H9 (cell line): ENCODE data around the gene MZF1. TPM values are rescaled to one million over a fixed set of nuclear protein-coding genes. Genes with fewer than 3 reads are reported as not detected.

Experiments used
- DNase-seq: peaks from one replicate; pipeline ENCODE4 v3.0.0-alpha.2; 2017
- H2AFZ ChIP-seq: one replicate; pipeline ENCODE4 v1.6.1; 2013; ENCODE audit warnings: mild to moderate bottlenecking, low read length, control low read depth, moderate library complexity
- H2AK5ac ChIP-seq: 2 replicates; pipeline ENCODE4 v1.6.1; 2013; ENCODE audit warnings: low read length, control low read depth, mixed read lengths; ENCODE audit not compliant: insufficient read length
- H2BK120ac ChIP-seq: one replicate; pipeline ENCODE4 v1.6.1; 2013; ENCODE audit warnings: low read depth, mild to moderate bottlenecking, low read length, control low read depth, inconsistent platforms; ENCODE audit not compliant: poor library complexity, severe bottlenecking
- H2BK12ac ChIP-seq: 2 replicates; pipeline ENCODE4 v1.6.1; 2013; ENCODE audit warnings: low read length, control low read depth, mixed read lengths, low read depth; ENCODE audit not compliant: insufficient read length
- H2BK15ac ChIP-seq: 2 replicates; pipeline ENCODE4 v1.6.1; 2013; ENCODE audit warnings: low read depth, low read length, control low read depth
- H2BK20ac ChIP-seq: one replicate; pipeline ENCODE4 v1.6.1; 2013; ENCODE audit warnings: low read depth, mild to moderate bottlenecking, low read length, control low read depth, inconsistent platforms; ENCODE audit not compliant: poor library complexity, severe bottlenecking
- H2BK5ac ChIP-seq: 2 replicates; pipeline ENCODE4 v1.6.1; 2013; ENCODE audit warnings: low read length, control low read depth, mixed read lengths; ENCODE audit not compliant: insufficient read length
- H3K14ac ChIP-seq: 2 replicates; pipeline ENCODE4 v1.6.1; 2013; ENCODE audit warnings: low read length, control low read depth; ENCODE audit not compliant: insufficient read depth
- H3K18ac ChIP-seq: 2 replicates; pipeline ENCODE4 v1.6.1; 2013; ENCODE audit warnings: low read depth, mild to moderate bottlenecking, mixed read lengths, low read length, control low read depth; ENCODE audit not compliant: insufficient read length
- H3K23ac ChIP-seq: 2 replicates; pipeline ENCODE4 v1.6.1; 2013; ENCODE audit warnings: low read length, control low read depth, mixed read lengths, low read depth; ENCODE audit not compliant: insufficient read length
- H3K23me2 ChIP-seq: 2 replicates; pipeline ENCODE4 v1.6.1; 2013; ENCODE audit warnings: low read depth, mild to moderate bottlenecking, mixed read lengths, low read length, control low read depth; ENCODE audit not compliant: insufficient read length, poor library complexity, severe bottlenecking
- H3K27ac ChIP-seq: 2 replicates; pipeline ENCODE4 v1.5.1; 2013; ENCODE audit warnings: low read length, control low read depth, mixed read lengths, low read depth; ENCODE audit not compliant: insufficient read length
- H3K27me3 ChIP-seq: 2 replicates; pipeline ENCODE4 v1.6.1; 2013; ENCODE audit warnings: low read length, control low read depth, inconsistent platforms; ENCODE audit not compliant: insufficient read depth
- H3K4ac ChIP-seq: 2 replicates; pipeline ENCODE4 v1.6.1; 2013; ENCODE audit warnings: low read depth, mild to moderate bottlenecking, control low read depth, inconsistent platforms, low read length, moderate library complexity
- H3K4me1 ChIP-seq: 2 replicates; pipeline ENCODE4 v1.6.1; 2013; ENCODE audit warnings: low read length, control low read depth, inconsistent platforms; ENCODE audit not compliant: insufficient read depth
- H3K4me2 ChIP-seq: 2 replicates; pipeline ENCODE4 v1.6.1; 2013; ENCODE audit warnings: low read length, control low read depth, mixed read lengths; ENCODE audit not compliant: insufficient read length, insufficient read depth
- H3K56ac ChIP-seq: 2 replicates; pipeline ENCODE4 v1.6.1; 2013; ENCODE audit warnings: low read depth, mild to moderate bottlenecking, mixed read lengths, low read length, control low read depth; ENCODE audit not compliant: insufficient read length
- H3K79me1 ChIP-seq: 2 replicates; pipeline ENCODE4 v1.6.1; 2013; ENCODE audit warnings: low read depth, mild to moderate bottlenecking, moderate library complexity, low read length, control low read depth, inconsistent platforms; ENCODE audit not compliant: insufficient read depth, poor library complexity, severe bottlenecking
- H3K79me2 ChIP-seq: 2 replicates; pipeline ENCODE4 v1.6.1; 2013; ENCODE audit warnings: low read length, control low read depth, inconsistent platforms; ENCODE audit not compliant: insufficient read depth
- H3K9ac ChIP-seq: 2 replicates; pipeline ENCODE4 v1.6.1; 2013; ENCODE audit warnings: low read length, control low read depth, mixed read lengths; ENCODE audit not compliant: insufficient read length; ENCODE audit errors: extremely low read depth
- H3K9me3 ChIP-seq: one replicate; pipeline ENCODE4 v1.6.1; 2013; ENCODE audit warnings: low read depth, low read length, inconsistent platforms; ENCODE audit not compliant: control insufficient read depth
- H3T11ph ChIP-seq: one replicate; pipeline ENCODE4 v1.6.1; 2013; ENCODE audit warnings: mild to moderate bottlenecking, low read length, control low read depth, inconsistent platforms
- H4K20me1 ChIP-seq: one replicate; pipeline ENCODE4 v1.6.1; 2013; ENCODE audit not compliant: control insufficient read depth, insufficient read length, insufficient read depth
- H4K5ac ChIP-seq: 2 replicates; pipeline ENCODE4 v1.6.1; 2013; ENCODE audit warnings: low read depth, mild to moderate bottlenecking, mixed read lengths, low read length, control low read depth; ENCODE audit not compliant: insufficient read length
- H4K8ac ChIP-seq: replicated peaks from 2 replicates; pipeline ENCODE4 v1.6.1; 2013; ENCODE audit warnings: low read length, control low read depth, mixed read lengths, low read depth; ENCODE audit not compliant: insufficient read length
- H4K91ac ChIP-seq: 2 replicates; pipeline ENCODE4 v1.6.1; 2013; ENCODE audit warnings: low read depth, mild to moderate bottlenecking, moderate library complexity, mixed read lengths, low read length, control low read depth; ENCODE audit not compliant: insufficient read length
- H3K27ac Mint-ChIP-seq, 3 experiments: 2 replicates in 2 of 3; 3 replicates in 1 of 3; pipeline ENCODE4 v1.8.0; 2020 to 2021; ENCODE audit warnings: mixed read lengths in 3 of 3, mild to moderate bottlenecking in 1 of 3, moderate library complexity in 1 of 3
- H3K27me3 Mint-ChIP-seq: 2 replicates; pipeline ENCODE4 v1.8.0; 2021; ENCODE audit warnings: low read depth, mild to moderate bottlenecking, moderate library complexity, mixed read lengths
- H3K36me3 Mint-ChIP-seq, 3 experiments: 2 replicates in 2 of 3; 3 replicates in 1 of 3; pipeline ENCODE4 v1.8.0; 2020 to 2021; ENCODE audit warnings: low read depth in 3 of 3, mixed read lengths in 3 of 3; ENCODE audit not compliant: insufficient read depth in 1 of 3
- H3K4me1 Mint-ChIP-seq, 2 experiments: 2 replicates each; pipeline ENCODE4 v1.8.0; 2020; ENCODE audit warnings: mixed read lengths in 2 of 2
- H3K4me3 Mint-ChIP-seq, 2 experiments: 2 replicates in 1 of 2; 3 replicates in 1 of 2; pipeline ENCODE4 v1.8.0; 2020 to 2021; ENCODE audit warnings: mild to moderate bottlenecking in 2 of 2, mixed read lengths in 2 of 2, moderate library complexity in 1 of 2
- H3K9me3 Mint-ChIP-seq, 2 experiments: 2 replicates in 1 of 2; 3 replicates in 1 of 2; pipeline ENCODE4 v1.8.0; 2020; ENCODE audit warnings: mild to moderate bottlenecking in 2 of 2, mixed read lengths in 2 of 2, moderate library complexity in 1 of 2
- CTCF ChIP-seq: fragments of 200-600 bp; sonication (generic); conservative IDR thresholded peaks from 3 replicates; pipeline ENCODE4 v1.8.0; 2021; ENCODE audit warnings: antibody characterized with exemption, mild to moderate bottlenecking
- WGBS: extraction: QIAGEN DNeasy Blood & Tissue Kit; methylation state at CpG from one replicate; pipeline ENCODE4 v1.1.7; 2013; ENCODE audit warnings: missing lambda C conversion rate, low lambda C conversion rate, mixed read lengths; ENCODE audit not compliant: insufficient read length; ENCODE audit errors: extremely low coverage; 5-methylcytosine and 5-hydroxymethylcytosine counted together
- total RNA-seq: library from RNA; stranded (reverse); gene quantifications from 2 replicates; pipeline ENCODE4 v1.2.1, GENCODE V29; 2021

MZF1 gene
- total RNA-seq, 1 experiment from 2014 or later, result 23.6 TPM

DNA sequence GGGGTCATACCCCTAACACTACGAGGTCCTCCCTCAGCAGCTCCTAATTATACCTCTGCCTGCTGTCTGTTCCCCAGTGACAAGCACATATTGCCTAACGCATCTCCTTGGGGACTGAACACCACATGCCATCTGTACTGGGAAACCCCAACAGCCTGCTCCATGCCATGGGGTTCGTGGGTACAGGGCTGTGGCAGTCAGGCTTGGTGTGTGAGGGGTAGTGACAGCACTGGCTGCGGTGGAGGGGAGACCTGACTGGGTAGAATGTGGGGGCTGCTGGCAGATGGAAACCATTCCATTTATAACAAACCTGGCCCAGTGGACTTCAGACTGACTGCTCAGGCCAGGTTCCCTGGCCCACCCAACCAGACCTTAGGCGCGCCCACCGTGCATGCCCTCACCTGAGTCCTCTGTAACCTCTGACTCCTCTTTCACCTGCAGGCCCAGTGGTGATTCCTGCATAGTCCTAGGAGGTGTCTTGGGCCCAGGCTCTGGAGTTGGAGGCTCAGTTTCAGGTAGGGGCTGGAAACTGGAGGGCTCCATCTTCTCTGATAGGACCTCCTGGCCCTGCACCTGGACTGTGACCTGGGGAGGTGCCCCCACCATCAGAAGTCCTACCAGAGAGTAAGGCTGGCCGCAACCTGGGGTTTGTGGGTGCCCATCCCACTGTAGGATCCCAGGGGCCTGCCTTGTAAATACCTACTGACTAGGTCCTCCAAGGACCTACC, 3.0 kb downstream of the MZF1 start:
- Histone ChIP-seq H3T11ph (no peak overlapping the region), H3K23me2 (peaks cover 4% of the 10 kb centered on the region), H2BK15ac (no peak overlapping the region), H3K4ac (no peak overlapping the region), H3K4me2 (no peak overlapping the region), H3K27ac (no peak overlapping the region), H2BK20ac (no peak overlapping the region), H3K79me2 (no peaks in the 10 kb centered on the region), H3K56ac (no peak overlapping the region), H3K18ac (no peak overlapping the region), H3K9me3 (no peaks in the 10 kb centered on the region), H4K8ac (no peak overlapping the region), H3K9ac (no peak overlapping the region), H2BK120ac (no peak overlapping the region), H2AK5ac (no peak overlapping the region), H4K91ac (no peak overlapping the region), H3K27me3 (no peaks in the 10 kb centered on the region), H3K14ac (no peak overlapping the region), H3K79me1 (no peaks in the 10 kb centered on the region), H2BK12ac (no peak overlapping the region), H4K5ac (no peak overlapping the region), H4K20me1 (no peaks in the 10 kb centered on the region), H3K4me1 (no peaks in the 10 kb centered on the region; the same call in 1 of the 2 replicates), H2BK5ac (no peak overlapping the region), H2AFZ (no peak overlapping the region), H3K23ac (no peak overlapping the region)
- no peak overlapping the region; a peak in 1 of 5 replicates for H3K4me3 Mint-ChIP-seq
- peaks cover 0 to 29% (median 18%) of the 10 kb centered on the region in 3 experiments; a peak in 5 of 7 replicates for H3K36me3 Mint-ChIP-seq
- H3K27me3 Mint-ChIP-seq, result no peaks in the 10 kb centered on the region; the same call in 1 of the 2 replicates
- no peak for DNase-seq
- no peak overlapping the region for H3K27ac Mint-ChIP-seq
- H3K9me3 Mint-ChIP-seq, result no peaks in the 10 kb centered on the region; a peak in 1 of 5 replicates
- no peak for TF ChIP-seq CTCF
- no CpG with 5 or more reads among the region's 8 CpGs for WGBS
- H3K4me1 Mint-ChIP-seq, result peaks cover 14 to 18% of the 10 kb centered on the region in 2 experiments
